H4 (cell line): Measurements from ENCODE around the gene LCA5L. TPM values are rescaled to one million over a fixed set of nuclear protein-coding genes. Genes with fewer than 3 reads are reported as not detected.
"Not testable (repeated sequence)": the region's sequence is repeated elsewhere in the genome, so short reads cannot be mapped to it uniquely, and the experiment has no call there.

Source experiments
- DNase-seq: peaks from one replicate; pipeline ENCODE4 v3.0.0-alpha.2; 2015; ENCODE audit warnings: low spot score
- total RNA-seq: library from RNA; depleted of rRNA; stranded (reverse); fragments of >200 nt; shearing (Covaris generic); gene quantifications from 2 replicates; pipeline ENCODE4 v1.2.3, GENCODE V29; 2014

The LCA5L gene
- total RNA-seq, 1 experiment from 2014 or later, result 1.4 TPM

GRCh38 chr21:39451332-39452206, 6.0 kb upstream of the LCA5L start, which contains the start of gene SH3BGR:
SH3BGR (plus strand) TSS chr21:39451970; CDS start chr21:39452097, 127 bp downstream.
- peak; percentile 82 for DNase-seq

GRCh38 chr21:39447264-39447663, 1.7 kb upstream of the LCA5L start:
- no peak for DNase-seq

GRCh38 chr21:39444421-39445180, 977 bp downstream of the LCA5L start:
- no peak for DNase-seq

GRCh38 chr21:39441502-39442475, 3.8 kb downstream of the LCA5L start:
- DNase-seq, result peak; percentile 52

- no peak for DNase-seq
These were observed 6.3 kb downstream of the LCA5L start for GRCh38 chr21:39439232-39439631.

GRCh38 chr21:39434950-39435349, 10.6 kb downstream of the LCA5L start:
- no peak for DNase-seq

GRCh38 chr21:39430954-39431353, 14.6 kb downstream of the LCA5L start:
- DNase-seq, result no peak

- DNase-seq, result no peak
These were observed 15.1 kb downstream of the LCA5L start for GRCh38 chr21:39430457-39430856.

GRCh38 chr21:39430016-39430415, 15.6 kb downstream of the LCA5L start:
- DNase-seq, result no peak

- DNase-seq, result no peak
These were observed 16.1 kb downstream of the LCA5L start for GRCh38 chr21:39429445-39429844.

- no peak for DNase-seq
These were observed 22.9 kb downstream of the LCA5L start for GRCh38 chr21:39422527-39423241.

GRCh38 chr21:39419204-39419603, 26.4 kb downstream of the LCA5L start:
- DNase-seq, result not testable (repeated sequence)

- DNase-seq, result no peak
These were observed 39.5 kb downstream of the LCA5L start for GRCh38 chr21:39406065-39406464.

GRCh38 chr21:39400173-39400572, 45.4 kb downstream of the LCA5L start:
- no peak for DNase-seq

GRCh38 chr21:39397646-39398385, 47.8 kb downstream of the LCA5L start:
- DNase-seq, result no peak

- no peak for DNase-seq
These were observed 52.6 kb downstream of the LCA5L start for GRCh38 chr21:39392981-39393380.

- no peak for DNase-seq
These were observed 55.3 kb downstream of the LCA5L start for GRCh38 chr21:39390212-39390765.

GRCh38 chr21:39388811-39389155, 56.8 kb downstream of the LCA5L start:
- no peak for DNase-seq

- DNase-seq, result peak; percentile 74
These were observed 57.4 kb downstream of the LCA5L start for GRCh38 chr21:39388038-39388810.
